ENCODE measurements around the gene MS4A4A. TPM values are rescaled to one million over a fixed set of nuclear protein-coding genes. Genes with fewer than 3 reads are reported as not detected.
A peak's percentile ranks its signal among the peaks of the same experiment; 100 is the strongest.

Gene MS4A4A
- total RNA-seq, 2 donors from 2014 or later, result not detected

- WGBS, 2 experiments (ENCODE audit: insufficient coverage in 1 of 2, insufficient read length in 1 of 2), result 95 to 100% methylated on average over 1 to 2 of the region's 2 CpGs
- H3K36me3 ChIP-seq (ENCODE audit: control insufficient read depth, insufficient read depth, low read length), result no peaks in the 10 kb centered on the region
- H3K4me3 ChIP-seq (ENCODE audit: low read length), result no peak overlapping the region
- H3K27ac ChIP-seq (ENCODE audit: low read depth, low read length), result no peak overlapping the region
- Mint-ChIP-seq H3K27ac (no peak overlapping the region), H3K4me1 (peaks cover 4% of the 10 kb centered on the region), H3K9me3 (peaks cover 1% of the 10 kb centered on the region), H3K27me3 (ENCODE audit: insufficient read depth) (no peaks in the 10 kb centered on the region), H3K4me3 (no peak overlapping the region), H3K36me3 (ENCODE audit: low read depth) (no peaks in the 10 kb centered on the region)
- no peaks in the 10 kb centered on the region for H3K4me1 ChIP-seq (ENCODE audit: control insufficient read depth, insufficient read depth, low read length)
- TF ChIP-seq CTCF (conservative IDR thresholded peaks at IDR 0.05), result no peak
- DNase-seq, result no peak
- no peaks in the 10 kb centered on the region for H3K27me3 ChIP-seq (ENCODE audit: control insufficient read depth, insufficient read depth, low read length, poor library complexity, severe bottlenecking)
- H3K9me3 ChIP-seq (ENCODE audit: control insufficient read depth, low read length), result peaks cover 17% of the 10 kb centered on the region
- H3K9ac ChIP-seq (ENCODE audit: extremely low read depth, low read length, poor library complexity, severe bottlenecking), result no peak overlapping the region
Measured at GRCh38 chr11:60347084-60347797, 66.8 kb downstream of the MS4A4A start.

DNA sequence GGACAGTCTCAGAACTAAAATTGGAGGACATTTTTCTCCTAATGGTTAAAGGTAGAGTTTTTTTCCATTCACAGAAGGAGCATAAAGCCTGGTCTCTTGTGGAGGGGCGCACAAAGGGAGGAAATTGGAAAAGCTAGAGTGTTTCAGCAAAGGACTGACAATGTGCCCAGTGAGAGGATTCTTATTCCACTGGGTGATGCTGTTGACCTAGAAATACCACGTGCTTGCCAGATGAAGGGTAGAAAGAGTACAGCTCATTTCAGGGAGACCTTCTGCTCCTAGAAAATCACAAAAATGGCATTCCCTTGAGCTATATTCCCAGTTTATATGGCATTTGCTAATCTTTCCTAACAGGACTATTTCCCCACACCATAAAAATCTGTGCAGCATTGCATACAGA is 67.7 kb downstream of the MS4A4A start:
- H3K36me3 Mint-ChIP-seq (ENCODE audit: low read depth), result no peaks in the 10 kb centered on the region
- TF ChIP-seq CTCF (conservative IDR thresholded peaks at IDR 0.05), result peak; percentile 58
- no peaks in the 10 kb centered on the region for H3K27me3 Mint-ChIP-seq (ENCODE audit: insufficient read depth)

DNA sequence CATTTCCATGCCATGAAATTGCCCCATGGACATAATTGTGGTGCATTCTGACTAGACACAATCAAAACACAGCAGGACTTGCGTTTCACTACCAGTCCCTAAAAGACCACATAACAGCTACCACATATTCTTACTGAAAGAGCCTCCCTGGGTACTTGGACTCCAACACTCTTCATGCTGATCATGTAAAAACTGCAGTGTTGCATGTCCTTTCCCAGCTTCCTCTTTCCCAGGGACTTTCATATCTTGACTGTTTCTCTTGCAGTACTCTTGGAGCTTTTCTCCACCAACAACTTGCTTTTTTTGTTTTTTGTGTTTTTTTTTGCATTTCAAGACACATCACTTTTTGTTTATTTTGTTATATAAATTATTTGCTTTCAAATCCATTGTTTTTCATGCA is 69.5 kb downstream of the MS4A4A start:
- no peak for TF ChIP-seq CTCF (conservative IDR thresholded peaks at IDR 0.05)
- H3K4me3 ChIP-seq (ENCODE audit: low read length), result no peak overlapping the region
- Mint-ChIP-seq H3K36me3 (ENCODE audit: low read depth) (no peaks in the 10 kb centered on the region), H3K4me3 (no peak overlapping the region), H3K27me3 (ENCODE audit: insufficient read depth) (no peaks in the 10 kb centered on the region), H3K27ac (no peak overlapping the region), H3K4me1 (peaks cover 4% of the 10 kb centered on the region), H3K9me3 (peaks cover 11% of the 10 kb centered on the region)
- WGBS, 2 experiments (ENCODE audit: insufficient coverage in 1 of 2, insufficient read length in 1 of 2), result 95 to 100% methylated on average over 1 of the region's 1 CpG
- DNase-seq, result no peak
- no peaks in the 10 kb centered on the region for H3K4me1 ChIP-seq (ENCODE audit: control insufficient read depth, insufficient read depth, low read length)
- no peak overlapping the region for H3K27ac ChIP-seq (ENCODE audit: low read depth, low read length)
- H3K9ac ChIP-seq (ENCODE audit: extremely low read depth, low read length, poor library complexity, severe bottlenecking), result no peak overlapping the region
- H3K27me3 ChIP-seq (ENCODE audit: control insufficient read depth, insufficient read depth, low read length, poor library complexity, severe bottlenecking), result no peaks in the 10 kb centered on the region
- no peaks in the 10 kb centered on the region for H3K36me3 ChIP-seq (ENCODE audit: control insufficient read depth, insufficient read depth, low read length)
- H3K9me3 ChIP-seq (ENCODE audit: control insufficient read depth, low read length), result peaks cover 25% of the 10 kb centered on the region

More for the DNA sequence above, 67.7 kb downstream of the MS4A4A start:
- no peak overlapping the region for H3K4me3 ChIP-seq (ENCODE audit: low read length)
- no peak overlapping the region for H3K27ac Mint-ChIP-seq
- peaks cover 17% of the 10 kb centered on the region for H3K9me3 ChIP-seq (ENCODE audit: control insufficient read depth, low read length)
- no peak overlapping the region for H3K4me3 Mint-ChIP-seq
- peaks cover 1% of the 10 kb centered on the region for H3K9me3 Mint-ChIP-seq
- no peak overlapping the region for H3K27ac ChIP-seq (ENCODE audit: low read depth, low read length)
- no peaks in the 10 kb centered on the region for H3K27me3 ChIP-seq (ENCODE audit: control insufficient read depth, insufficient read depth, low read length, poor library complexity, severe bottlenecking)
- no peaks in the 10 kb centered on the region for H3K4me1 ChIP-seq (ENCODE audit: control insufficient read depth, insufficient read depth, low read length)
- no peak for DNase-seq
- H3K4me1 Mint-ChIP-seq, result peaks cover 4% of the 10 kb centered on the region
- H3K36me3 ChIP-seq (ENCODE audit: control insufficient read depth, insufficient read depth, low read length), result no peaks in the 10 kb centered on the region
- 67 to 77% methylated on average over 1 to 2 of the region's 2 CpGs for WGBS, 2 experiments (ENCODE audit: insufficient coverage in 1 of 2, insufficient read length in 1 of 2)
- no peak overlapping the region for H3K9ac ChIP-seq (ENCODE audit: extremely low read depth, low read length, poor library complexity, severe bottlenecking)
